K562 (cell line): ENCODE measurements around the gene PHPT1. TPM values are rescaled to one million over a fixed set of nuclear protein-coding genes. Genes with fewer than 3 reads are reported as not detected.
A peak's percentile ranks its signal among the peaks of the same experiment; 100 is the strongest.

ENCODE experiments used
- ARID4B ChIP-seq: sonication (generic); formaldehyde crosslinking; IDR thresholded peaks from 2 replicates; pipeline ENCODE4 v1.8.0; 2022; ENCODE audit warnings: mild to moderate bottlenecking, missing genetic modification reagents
- ATF1 ChIP-seq, 2 experiments: fragments of 450-650 bp in 1 of 2; IDR thresholded peaks; 2 replicates each; pipeline ENCODE4 v1.6.1; 2016; ENCODE audit warnings: missing compliant biosample characterization in 1 of 2, missing genetic modification characterization in 1 of 2
- ATF7 ChIP-seq: fragments of 450-650 bp; IDR thresholded peaks from 2 replicates; pipeline ENCODE4 v1.7.1; 2014; ENCODE audit warnings: mild to moderate bottlenecking, moderate library complexity
- CREB1 ChIP-seq, 2 experiments: sonication (generic) in 1 of 2; formaldehyde crosslinking in 1 of 2; IDR thresholded peaks; 2 replicates each; pipeline versions ENCODE4 v1.6.1 to v1.8.0; 2012 to 2022; ENCODE audit warnings: inconsistent platforms in 1 of 2, mild to moderate bottlenecking in 1 of 2, missing genetic modification reagents in 1 of 2, moderate library complexity in 1 of 2
- ELF2 ChIP-seq: fragments of 250-450 bp; sonication (Bioruptor Pico); IDR thresholded peaks from 2 replicates; pipeline ENCODE4 v1.5.0; 2021; ENCODE audit warnings: mild to moderate bottlenecking
- ESRRA ChIP-seq: fragments of 450-650 bp; IDR thresholded peaks from 2 replicates; pipeline ENCODE4 v1.6.1; 2014; ENCODE audit warnings: low read depth, mild to moderate bottlenecking, moderate library complexity, borderline replicate concordance
- HDAC1 ChIP-seq, 2 experiments: fragments of 450-650 bp; IDR thresholded peaks; 2 replicates each; pipeline ENCODE4 v1.6.1; 2016 to 2017; ENCODE audit warnings: inconsistent platforms in 1 of 2, mild to moderate bottlenecking in 1 of 2, moderate library complexity in 1 of 2
- HMGN3 ChIP-seq: IDR thresholded peaks from 2 replicates; pipeline ENCODE4 v1.6.1; 2011; ENCODE audit warnings: borderline replicate concordance, low read depth, mild to moderate bottlenecking, mixed read lengths, low read length; ENCODE audit not compliant: insufficient read length; ENCODE audit errors: extremely low read depth
- POLR2H ChIP-seq: IDR thresholded peaks from 2 replicates; pipeline ENCODE4 v1.6.1; 2016; ENCODE audit warnings: missing genetic modification characterization, low read depth, mild to moderate bottlenecking, control low read depth, missing compliant biosample characterization, moderate library complexity
- RBFOX2 ChIP-seq: fragments of 200-400 bp; formaldehyde crosslinking; IDR thresholded peaks from 2 replicates; pipeline ENCODE4 v1.6.1; 2017; ENCODE audit warnings: low read depth, mild to moderate bottlenecking, low read length, moderate library complexity
- SAFB ChIP-seq: fragments of 200-400 bp; formaldehyde crosslinking; IDR thresholded peaks from 2 replicates; pipeline ENCODE4 v1.6.1; 2017; ENCODE audit warnings: low read depth, low read length, borderline replicate concordance
- TGIF2 ChIP-seq: sonication (generic); formaldehyde crosslinking; IDR thresholded peaks from 2 replicates; pipeline ENCODE4 v1.8.1; 2022; ENCODE audit warnings: mild to moderate bottlenecking, missing genetic modification reagents, moderate library complexity
- TSC22D4 ChIP-seq: fragments of 450-650 bp; IDR thresholded peaks from 2 replicates; pipeline ENCODE4 v1.6.1; 2016; ENCODE audit warnings: missing genetic modification characterization, missing biosample characterization, control low read depth
- ZFP91 ChIP-seq: sonication (generic); formaldehyde crosslinking; IDR thresholded peaks from 2 replicates; pipeline ENCODE4 v1.8.0; 2022; ENCODE audit warnings: mild to moderate bottlenecking, missing genetic modification reagents
- ZNF165 ChIP-seq: fragments of 250-450 bp; sonication (Bioruptor Pico); IDR thresholded peaks from 2 replicates; pipeline ENCODE4 v1.4.0; 2020; ENCODE audit warnings: borderline replicate concordance
- ZNF239 ChIP-seq: fragments of 250-450 bp; sonication (Bioruptor Pico); IDR thresholded peaks from 2 replicates; pipeline ENCODE4 v1.4.0; 2020; ENCODE audit warnings: mild to moderate bottlenecking
- polyA plus RNA-seq, 8 experiments: library from polyadenylated mRNA; depleted of rRNA in 4 of 8; stranded (reverse) in 5 of 8; unstranded in 3 of 8; fragments of >200 nt; fragmentation: Nextera tagmentation in 2 of 8; fragmentation: Illumina TruSeq in 1 of 8; extraction: Ambion mirVana in 2 of 8; extraction: Trizol in 1 of 8; gene quantifications; 2 replicates each; pipeline versions ENCODE4 v1.2.1 to v1.2.3, GENCODE V29; 2011 to 2014; ENCODE audit warnings: inconsistent platforms in 1 of 8, missing spikeins in 1 of 8
- total RNA-seq, 7 experiments: library from RNA; depleted of rRNA in 6 of 7; stranded (reverse); fragments of >200 nt in 6 of 7; fragmentation: Illumina TruSeq in 2 of 7; extraction: Trizol in 2 of 7; gene quantifications; 2 replicates each; pipeline versions ENCODE4 v1.2.1 to v1.2.3, GENCODE V29; 2011 to 2021; ENCODE audit warnings: low replicate concordance in 1 of 7
- TF ChIP-seq, protein P1 (sequence below): sonication (generic); formaldehyde crosslinking; IDR thresholded peaks from 2 replicates; pipeline ENCODE4 v1.8.0; 2022; ENCODE audit warnings: mild to moderate bottlenecking, missing genetic modification reagents
- TF ChIP-seq, protein P2 (sequence below): fragments of 250-450 bp; sonication (Bioruptor Pico); IDR thresholded peaks from 2 replicates; pipeline ENCODE4 v1.9.0; 2021; ENCODE audit warnings: mild to moderate bottlenecking, inconsistent platforms

Gene PHPT1
- total and polyA plus RNA-seq, 9 of the 15 experiments (the other 6 are each of a cell fraction or from before 2014, with no cell fraction given), result 20.9 to 166 (median 129) TPM

- TF ChIP-seq ARID4B (CRISPR knock-in tag), result peak; percentile 88
- peak; percentile 88 for TF ChIP-seq RBFOX2
- TF ChIP-seq, protein P1, sequence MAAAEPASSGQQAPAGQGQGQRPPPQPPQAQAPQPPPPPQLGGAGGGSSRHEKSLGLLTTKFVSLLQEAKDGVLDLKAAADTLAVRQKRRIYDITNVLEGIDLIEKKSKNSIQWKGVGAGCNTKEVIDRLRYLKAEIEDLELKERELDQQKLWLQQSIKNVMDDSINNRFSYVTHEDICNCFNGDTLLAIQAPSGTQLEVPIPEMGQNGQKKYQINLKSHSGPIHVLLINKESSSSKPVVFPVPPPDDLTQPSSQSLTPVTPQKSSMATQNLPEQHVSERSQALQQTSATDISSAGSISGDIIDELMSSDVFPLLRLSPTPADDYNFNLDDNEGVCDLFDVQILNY, result peak; percentile 91; the same call in 1 of the 2 replicates
- no peak for TF ChIP-seq ZNF239
- 0 out of 2 replicates have a peak, but pooled peaks have one; percentile 45 for TF ChIP-seq SAFB
- peak; percentile 16; the same call in 1 of the 2 replicates for TF ChIP-seq ATF7
- TF ChIP-seq, protein P2, sequence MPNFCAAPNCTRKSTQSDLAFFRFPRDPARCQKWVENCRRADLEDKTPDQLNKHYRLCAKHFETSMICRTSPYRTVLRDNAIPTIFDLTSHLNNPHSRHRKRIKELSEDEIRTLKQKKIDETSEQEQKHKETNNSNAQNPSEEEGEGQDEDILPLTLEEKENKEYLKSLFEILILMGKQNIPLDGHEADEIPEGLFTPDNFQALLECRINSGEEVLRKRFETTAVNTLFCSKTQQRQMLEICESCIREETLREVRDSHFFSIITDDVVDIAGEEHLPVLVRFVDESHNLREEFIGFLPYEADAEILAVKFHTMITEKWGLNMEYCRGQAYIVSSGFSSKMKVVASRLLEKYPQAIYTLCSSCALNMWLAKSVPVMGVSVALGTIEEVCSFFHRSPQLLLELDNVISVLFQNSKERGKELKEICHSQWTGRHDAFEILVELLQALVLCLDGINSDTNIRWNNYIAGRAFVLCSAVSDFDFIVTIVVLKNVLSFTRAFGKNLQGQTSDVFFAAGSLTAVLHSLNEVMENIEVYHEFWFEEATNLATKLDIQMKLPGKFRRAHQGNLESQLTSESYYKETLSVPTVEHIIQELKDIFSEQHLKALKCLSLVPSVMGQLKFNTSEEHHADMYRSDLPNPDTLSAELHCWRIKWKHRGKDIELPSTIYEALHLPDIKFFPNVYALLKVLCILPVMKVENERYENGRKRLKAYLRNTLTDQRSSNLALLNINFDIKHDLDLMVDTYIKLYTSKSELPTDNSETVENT (CRISPR knock-in tag), result peak; percentile 62; the same call in 1 of the 2 replicates
- peak; percentile 11; the same call in 1 of the 2 replicates for TF ChIP-seq POLR2H (tag)
- TF ChIP-seq ATF1 (CRISPR knock-in tag; IDR thresholded peaks at IDR 0.05), result no peak
- peak; percentile 42 for TF ChIP-seq ATF1 (tag; IDR thresholded peaks at IDR 0.05)
- TF ChIP-seq ZNF165 (CRISPR knock-in tag), result peak; percentile 70; the same call in 1 of the 2 replicates
- TF ChIP-seq ZFP91 (CRISPR knock-in tag), result peak; percentile 93
- TF ChIP-seq ESRRA, result peak; percentile 79; the same call in 1 of the 2 replicates
- TF ChIP-seq CREB1 (IDR thresholded peaks at IDR 0.05), result peak; percentile 37; the same call in 1 of the 2 replicates
- peak; percentile 62 for TF ChIP-seq CREB1 (CRISPR knock-in tag; IDR thresholded peaks at IDR 0.05)
- no peak for TF ChIP-seq TGIF2 (CRISPR knock-in tag)
- TF ChIP-seq ELF2 (CRISPR knock-in tag), result 0 out of 2 replicates have a peak, but pooled peaks have one; percentile 16
- TF ChIP-seq HDAC1 (IDR thresholded peaks at IDR 0.05), result 0 out of 4 replicates have a peak, but pooled peaks of 1 of the 2 experiments have one; percentile 69
- peak; percentile 27 for TF ChIP-seq HMGN3
- TF ChIP-seq TSC22D4 (tag), result no peak
Measured at GRCh38 chr9:136847826-136848392, 1.3 kb upstream of the PHPT1 start (continued).
